Measurements from ENCODE around the gene GMDS.

GRCh38 chr6:1838604-1839213 lies 406.7 kb downstream of the GMDS start:
- TF ChIP-seq HDAC6 (IDR thresholded peaks at IDR 0.05; ENCODE audit: low read depth, low read length) (no peak), POLR2A (IDR thresholded peaks at IDR 0.05; ENCODE audit: control extremely low read depth in 1 of 2, low read depth in 2 of 2, low read length in 2 of 2) (no peak), EP300 (IDR thresholded peaks at IDR 0.05; ENCODE audit: borderline replicate concordance in 1 of 2, low read depth in 2 of 2, low read length in 2 of 2) (no peak), CTCF (IDR thresholded peaks at IDR 0.05; ENCODE audit: control extremely low read depth in 1 of 3, insufficient read depth in 1 of 3, low read depth in 1 of 3, low read length in 3 of 3) (no peak), KDM1A (IDR thresholded peaks at IDR 0.05; ENCODE audit: borderline replicate concordance, low read length) (no peak)
